ENCODE results near the gene DNAJC5G. TPM values are rescaled to one million over a fixed set of nuclear protein-coding genes. Genes with fewer than 3 reads are reported as not detected.

Gene DNAJC5G
- total and polyA plus RNA-seq, 2 of the 13 experiments (the other 11 are each of a cell fraction or from before 2014, with no cell fraction given) = 0.05 TPM; not detected in 1

DNA sequence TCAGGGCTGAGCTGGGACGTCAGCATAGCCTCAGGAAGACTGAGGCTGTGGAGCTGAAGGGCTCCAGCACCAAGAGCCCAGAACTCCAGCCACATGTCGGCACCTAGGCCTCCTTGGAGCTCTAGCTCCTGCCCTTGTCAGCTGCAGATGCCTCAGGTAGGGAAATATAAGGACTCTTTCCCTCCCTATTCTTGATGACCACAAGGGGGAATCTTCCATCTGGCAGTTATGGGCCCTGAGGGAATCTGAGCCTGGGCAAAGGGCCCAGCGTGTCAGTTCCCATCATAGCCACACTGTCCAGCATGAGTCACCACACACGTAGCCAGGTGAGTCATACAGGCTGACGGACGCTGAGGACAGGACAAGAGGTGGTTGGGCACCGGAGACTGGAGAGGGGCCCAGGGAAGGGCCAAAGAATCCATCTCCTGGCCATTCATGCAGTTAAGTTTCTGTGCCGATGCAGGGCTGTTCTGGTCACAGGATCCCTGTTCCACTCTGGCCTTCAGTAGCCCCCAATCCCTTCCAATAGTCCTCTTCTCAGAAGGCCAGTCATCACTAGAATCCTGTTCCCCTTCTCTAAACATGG is 45.8 kb downstream of the DNAJC5G start (continued):
- TF ChIP-seq EEA1 (CRISPR knock-in tag; IDR thresholded peaks at IDR 0.05; ENCODE audit: borderline replicate concordance) (no peak), PRDM10 (CRISPR knock-in tag; IDR thresholded peaks at IDR 0.05; ENCODE audit: low read depth) (peak; percentile 90), GTF2F1 (IDR thresholded peaks at IDR 0.05; ENCODE audit: low read length) (no peak), RAD21 (CRISPR knock-in tag; IDR thresholded peaks at IDR 0.05) (peak; percentile 87), MAF1 (CRISPR knock-in tag; IDR thresholded peaks at IDR 0.05; ENCODE audit: borderline replicate concordance) (no peak), ZNF547 (CRISPR knock-in tag; IDR thresholded peaks at IDR 0.05) (peak; percentile 85; the same call in 1 of the 2 replicates), ZNF264 (CRISPR knock-in tag; IDR thresholded peaks at IDR 0.05) (no peak), ZNF225 (CRISPR knock-in tag; IDR thresholded peaks at IDR 0.05) (no peak), ZNF839 (CRISPR knock-in tag; IDR thresholded peaks at IDR 0.05; ENCODE audit: borderline replicate concordance) (no peak), TRAFD1 (CRISPR knock-in tag; IDR thresholded peaks at IDR 0.05; ENCODE audit: borderline replicate concordance) (no peak; the same call in 1 of the 2 replicates), TBP (CRISPR knock-in tag; IDR thresholded peaks at IDR 0.05) (no peak), NR1H2 (CRISPR knock-in tag; IDR thresholded peaks at IDR 0.05; ENCODE audit: borderline replicate concordance, low read depth) (no peak), NFE2L2 (IDR thresholded peaks at IDR 0.05; ENCODE audit: low read length) (no peak)
- TF ChIP-seq, protein P1, sequence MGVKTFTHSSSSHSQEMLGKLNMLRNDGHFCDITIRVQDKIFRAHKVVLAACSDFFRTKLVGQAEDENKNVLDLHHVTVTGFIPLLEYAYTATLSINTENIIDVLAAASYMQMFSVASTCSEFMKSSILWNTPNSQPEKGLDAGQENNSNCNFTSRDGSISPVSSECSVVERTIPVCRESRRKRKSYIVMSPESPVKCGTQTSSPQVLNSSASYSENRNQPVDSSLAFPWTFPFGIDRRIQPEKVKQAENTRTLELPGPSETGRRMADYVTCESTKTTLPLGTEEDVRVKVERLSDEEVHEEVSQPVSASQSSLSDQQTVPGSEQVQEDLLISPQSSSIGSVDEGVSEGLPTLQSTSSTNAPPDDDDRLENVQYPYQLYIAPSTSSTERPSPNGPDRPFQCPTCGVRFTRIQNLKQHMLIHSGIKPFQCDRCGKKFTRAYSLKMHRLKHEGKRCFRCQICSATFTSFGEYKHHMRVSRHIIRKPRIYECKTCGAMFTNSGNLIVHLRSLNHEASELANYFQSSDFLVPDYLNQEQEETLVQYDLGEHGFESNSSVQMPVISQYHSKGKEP (CRISPR knock-in tag; IDR thresholded peaks at IDR 0.05) = no peak
- TF ChIP-seq, protein P2, sequence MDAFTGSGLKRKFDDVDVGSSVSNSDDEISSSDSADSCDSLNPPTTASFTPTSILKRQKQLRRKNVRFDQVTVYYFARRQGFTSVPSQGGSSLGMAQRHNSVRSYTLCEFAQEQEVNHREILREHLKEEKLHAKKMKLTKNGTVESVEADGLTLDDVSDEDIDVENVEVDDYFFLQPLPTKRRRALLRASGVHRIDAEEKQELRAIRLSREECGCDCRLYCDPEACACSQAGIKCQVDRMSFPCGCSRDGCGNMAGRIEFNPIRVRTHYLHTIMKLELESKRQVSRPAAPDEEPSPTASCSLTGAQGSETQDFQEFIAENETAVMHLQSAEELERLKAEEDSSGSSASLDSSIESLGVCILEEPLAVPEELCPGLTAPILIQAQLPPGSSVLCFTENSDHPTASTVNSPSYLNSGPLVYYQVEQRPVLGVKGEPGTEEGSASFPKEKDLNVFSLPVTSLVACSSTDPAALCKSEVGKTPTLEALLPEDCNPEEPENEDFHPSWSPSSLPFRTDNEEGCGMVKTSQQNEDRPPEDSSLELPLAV (CRISPR knock-in tag; conservative IDR thresholded peaks at IDR 0.05; ENCODE audit: low read depth) = no peak
- TF ChIP-seq, protein P3, sequence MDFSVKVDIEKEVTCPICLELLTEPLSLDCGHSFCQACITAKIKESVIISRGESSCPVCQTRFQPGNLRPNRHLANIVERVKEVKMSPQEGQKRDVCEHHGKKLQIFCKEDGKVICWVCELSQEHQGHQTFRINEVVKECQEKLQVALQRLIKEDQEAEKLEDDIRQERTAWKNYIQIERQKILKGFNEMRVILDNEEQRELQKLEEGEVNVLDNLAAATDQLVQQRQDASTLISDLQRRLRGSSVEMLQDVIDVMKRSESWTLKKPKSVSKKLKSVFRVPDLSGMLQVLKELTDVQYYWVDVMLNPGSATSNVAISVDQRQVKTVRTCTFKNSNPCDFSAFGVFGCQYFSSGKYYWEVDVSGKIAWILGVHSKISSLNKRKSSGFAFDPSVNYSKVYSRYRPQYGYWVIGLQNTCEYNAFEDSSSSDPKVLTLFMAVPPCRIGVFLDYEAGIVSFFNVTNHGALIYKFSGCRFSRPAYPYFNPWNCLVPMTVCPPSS (IDR thresholded peaks at IDR 0.05) = no peak
- TF ChIP-seq, protein P4, sequence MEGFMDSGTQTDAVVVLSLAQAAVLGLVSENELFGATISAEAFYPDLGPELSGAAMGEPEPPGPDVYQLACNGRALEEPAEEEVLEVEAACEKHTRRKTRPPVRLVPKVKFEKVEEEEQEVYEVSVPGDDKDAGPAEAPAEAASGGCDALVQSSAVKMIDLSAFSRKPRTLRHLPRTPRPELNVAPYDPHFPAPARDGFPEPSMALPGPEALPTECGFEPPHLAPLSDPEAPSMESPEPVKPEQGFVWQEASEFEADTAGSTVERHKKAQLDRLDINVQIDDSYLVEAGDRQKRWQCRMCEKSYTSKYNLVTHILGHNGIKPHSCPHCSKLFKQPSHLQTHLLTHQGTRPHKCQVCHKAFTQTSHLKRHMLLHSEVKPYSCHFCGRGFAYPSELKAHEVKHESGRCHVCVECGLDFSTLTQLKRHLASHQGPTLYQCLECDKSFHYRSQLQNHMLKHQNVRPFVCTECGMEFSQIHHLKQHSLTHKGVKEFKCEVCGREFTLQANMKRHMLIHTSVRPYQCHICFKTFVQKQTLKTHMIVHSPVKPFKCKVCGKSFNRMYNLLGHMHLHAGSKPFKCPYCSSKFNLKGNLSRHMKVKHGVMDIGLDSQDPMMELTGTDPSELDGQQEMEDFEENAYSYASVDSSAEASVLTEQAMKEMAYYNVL (CRISPR knock-in tag; IDR thresholded peaks at IDR 0.05; ENCODE audit: borderline replicate concordance) = no peak
